Measurements from ENCODE around the gene TADA3. TPM values are rescaled to one million over a fixed set of nuclear protein-coding genes. Genes with fewer than 3 reads are reported as not detected.

The TADA3 gene
- total and polyA plus RNA-seq, 2 of the 4 experiments (the other 2 are of a cell fraction) = 68.0 to 83.0 TPM

GRCh38 chr3:9750556-9751411 is 41.5 kb downstream of the TADA3 start:
- BruUV-seq (replicated peaks) = no TSS peak
- 42% methylated on average over 6 of the region's 17 CpGs; no CpG with 5 or more reads in 1 of the 2 experiments for WGBS, 2 experiments (ENCODE audit: extremely low coverage in 2 of 2, insufficient read length in 1 of 2)
- H3K56ac ChIP-seq (ENCODE audit: extremely low read depth, insufficient read depth, low read length) = peak overlapping the region; percentile 77

More at GRCh38 chr3:9750556-9751411, 41.5 kb downstream of the TADA3 start:
- ATAC-seq (ENCODE audit: low read depth) (no peak), DNase-seq (peak; percentile 38)
- in situ Hi-C loops (cut with MboI; ENCODE audit: low sequenced_read_pairs) = no loop called here
- H3K27ac ChIP-seq (ENCODE audit: insufficient read depth, low read length) = peak overlapping the region; percentile 90
- ChIA-PET POLR2A (ENCODE audit: unreplicated experiment) (no interaction called here), CTCF (interaction anchor here (1.9 kb wide), 1 partner anchor 35 kb away, joined by 4 read pairs; no protein-coding TSS in a partner anchor)
- dilution Hi-C loops (cut with HindIII; ENCODE audit: low sequenced_read_pairs, unreplicated experiment) = no loop called here
- peaks cover 20% of the 10 kb centered on the region for H3K4me1 ChIP-seq (ENCODE audit: control insufficient read depth, insufficient read depth, low read length)
- peak overlapping the region; percentile 74; the same call in 1 of the 2 replicates for H3K23ac ChIP-seq (ENCODE audit: low read depth, low read length)
- peak overlapping the region; percentile 95 for H2BK5ac ChIP-seq (ENCODE audit: low read depth, low read length, poor library complexity, severe bottlenecking)
- no peak overlapping the region for H2BK120ac ChIP-seq (ENCODE audit: low read depth, low read length)
- H3K9me3 ChIP-seq (ENCODE audit: control insufficient read depth, insufficient read depth, low read length) = no peaks in the 10 kb centered on the region
- H3K4ac ChIP-seq (ENCODE audit: low read depth, low read length) = peak overlapping the region; percentile 97
- H4K91ac ChIP-seq (ENCODE audit: insufficient read depth, low read depth, low read length) = peak overlapping the region; percentile 47
- H4K8ac ChIP-seq (ENCODE audit: low read depth in 2 of 2, low read length in 2 of 2) = peak overlapping the region; percentile 65 to 86; a peak in 3 of 4 replicates
- H3K79me1 ChIP-seq (ENCODE audit: low read depth in 1 of 2, low read length in 2 of 2) = peaks cover 17 to 42% of the 10 kb centered on the region in 2 experiments
- H3K9me1 ChIP-seq (ENCODE audit: insufficient read depth, low read length) = peaks cover 17% of the 10 kb centered on the region
- no peak overlapping the region for H3K18ac ChIP-seq (ENCODE audit: low read depth, low read length)
- H2BK20ac ChIP-seq (ENCODE audit: low read depth, low read length) = no peak overlapping the region
- peak overlapping the region; percentile 82 for H3K9ac ChIP-seq (ENCODE audit: low read depth, low read length)
- H3K4me3 ChIP-seq (ENCODE audit: insufficient read depth, low read depth, low read length) = peak overlapping the region; percentile 64
- no peaks in the 10 kb centered on the region for H3K27me3 ChIP-seq (ENCODE audit: control insufficient read depth, insufficient read depth, low read length)
- no peak for TF ChIP-seq MAZ (IDR thresholded peaks at IDR 0.05; ENCODE audit: borderline replicate concordance, low read depth, low read length)
- TF ChIP-seq, protein P1, sequence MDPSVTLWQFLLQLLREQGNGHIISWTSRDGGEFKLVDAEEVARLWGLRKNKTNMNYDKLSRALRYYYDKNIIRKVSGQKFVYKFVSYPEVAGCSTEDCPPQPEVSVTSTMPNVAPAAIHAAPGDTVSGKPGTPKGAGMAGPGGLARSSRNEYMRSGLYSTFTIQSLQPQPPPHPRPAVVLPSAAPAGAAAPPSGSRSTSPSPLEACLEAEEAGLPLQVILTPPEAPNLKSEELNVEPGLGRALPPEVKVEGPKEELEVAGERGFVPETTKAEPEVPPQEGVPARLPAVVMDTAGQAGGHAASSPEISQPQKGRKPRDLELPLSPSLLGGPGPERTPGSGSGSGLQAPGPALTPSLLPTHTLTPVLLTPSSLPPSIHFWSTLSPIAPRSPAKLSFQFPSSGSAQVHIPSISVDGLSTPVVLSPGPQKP (IDR thresholded peaks at IDR 0.05; ENCODE audit: borderline replicate concordance, low read depth, low read length) = no peak
- TF ChIP-seq USF2 (IDR thresholded peaks at IDR 0.05; ENCODE audit: low read depth, low read length) = no peak
- TF ChIP-seq CEBPB (IDR thresholded peaks at IDR 0.05; ENCODE audit: low read depth, low read length) = no peak
- TF ChIP-seq, protein P2, sequence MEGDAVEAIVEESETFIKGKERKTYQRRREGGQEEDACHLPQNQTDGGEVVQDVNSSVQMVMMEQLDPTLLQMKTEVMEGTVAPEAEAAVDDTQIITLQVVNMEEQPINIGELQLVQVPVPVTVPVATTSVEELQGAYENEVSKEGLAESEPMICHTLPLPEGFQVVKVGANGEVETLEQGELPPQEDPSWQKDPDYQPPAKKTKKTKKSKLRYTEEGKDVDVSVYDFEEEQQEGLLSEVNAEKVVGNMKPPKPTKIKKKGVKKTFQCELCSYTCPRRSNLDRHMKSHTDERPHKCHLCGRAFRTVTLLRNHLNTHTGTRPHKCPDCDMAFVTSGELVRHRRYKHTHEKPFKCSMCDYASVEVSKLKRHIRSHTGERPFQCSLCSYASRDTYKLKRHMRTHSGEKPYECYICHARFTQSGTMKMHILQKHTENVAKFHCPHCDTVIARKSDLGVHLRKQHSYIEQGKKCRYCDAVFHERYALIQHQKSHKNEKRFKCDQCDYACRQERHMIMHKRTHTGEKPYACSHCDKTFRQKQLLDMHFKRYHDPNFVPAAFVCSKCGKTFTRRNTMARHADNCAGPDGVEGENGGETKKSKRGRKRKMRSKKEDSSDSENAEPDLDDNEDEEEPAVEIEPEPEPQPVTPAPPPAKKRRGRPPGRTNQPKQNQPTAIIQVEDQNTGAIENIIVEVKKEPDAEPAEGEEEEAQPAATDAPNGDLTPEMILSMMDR (conservative IDR thresholded peaks at IDR 0.05; ENCODE audit: low read depth, low read length) = no peak
- no peak for TF ChIP-seq FOS (IDR thresholded peaks at IDR 0.05; ENCODE audit: low read depth, low read length)
- TF ChIP-seq MAFK (IDR thresholded peaks at IDR 0.05; ENCODE audit: low read depth, low read length) = no peak
- H2AK9ac ChIP-seq (replicated peaks; ENCODE audit: low read depth, low read length, poor library complexity) = peak overlapping the region; percentile 91
- H3K4me2 ChIP-seq (ENCODE audit: low read depth, low read length) = peak overlapping the region; percentile 82
- H4K5ac ChIP-seq (ENCODE audit: low read depth, low read length) = peak overlapping the region; percentile 37; the same call in 1 of the 2 replicates
- intact Hi-C loops (cut with micrococcal nuclease) = no loop called here
- H2AFZ ChIP-seq (replicated peaks; ENCODE audit: low read length, poor library complexity) = peak overlapping the region; percentile 99
- peak overlapping the region; percentile 96 for H3K14ac ChIP-seq (replicated peaks; ENCODE audit: low read depth, low read length)
- H2BK15ac ChIP-seq (ENCODE audit: low read depth, low read length) = peak overlapping the region; percentile 90; the same call in 1 of the 3 replicates
- peaks cover 32% of the 10 kb centered on the region for H3K36me3 ChIP-seq (ENCODE audit: control insufficient read depth, insufficient read depth, low read length)
- no peaks in the 10 kb centered on the region for H4K20me1 ChIP-seq (ENCODE audit: insufficient read depth, low read length)
- H2AK5ac ChIP-seq (ENCODE audit: low read depth, low read length) = peak overlapping the region; percentile 83

Data from IMR-90 (cell line).